HG03108 (cell line): Measurements from ENCODE around the gene UBE2S.

ENCODE experiments used
- ATAC-seq: cut with Tn5 transposase; IDR thresholded peaks from one replicate; pipeline ENCODE4 v1.9.1; 2021; ENCODE audit warnings: moderate library complexity; ENCODE audit not compliant: unreplicated experiment

UBE2S gene

GRCh38 chr19:55366790-55367189 lies 40.8 kb downstream of the UBE2S start:
- no peak for ATAC-seq

- ATAC-seq = no peak
Observed at GRCh38 chr19:55365964-55366363, 41.6 kb downstream of the UBE2S start.

- no peak for ATAC-seq
Observed at GRCh38 chr19:55365245-55365644, 42.3 kb downstream of the UBE2S start.

GRCh38 chr19:55362990-55363716 lies 44.4 kb downstream of the UBE2S start, which contains the start of gene GARIN5B:
TSS of gene GARIN5B (minus strand) at chr19:55363260. CDS start at chr19:55363066, 194 bp downstream.
- ATAC-seq = no peak

GRCh38 chr19:55362174-55362989 lies 45.2 kb downstream of the UBE2S start:
- no peak for ATAC-seq

- ATAC-seq = no peak
Observed at GRCh38 chr19:55360902-55361301, 46.7 kb downstream of the UBE2S start.

GRCh38 chr19:55358943-55359908 lies 48.4 kb downstream of the UBE2S start:
- no peak for ATAC-seq

- ATAC-seq = no peak
Observed at GRCh38 chr19:55358493-55358892, 49.1 kb downstream of the UBE2S start.

GRCh38 chr19:55355213-55355821 lies 52.3 kb downstream of the UBE2S start:
- ATAC-seq = no peak

- ATAC-seq = no peak
Observed at GRCh38 chr19:55354698-55355212, 52.8 kb downstream of the UBE2S start, which contains the start of gene COX6B2. TSS of gene COX6B2 (minus strand) at chr19:55354719. CDS start at chr19:55354521, 198 bp downstream.

GRCh38 chr19:55353803-55354697 lies 53.5 kb downstream of the UBE2S start:
- no peak for ATAC-seq

GRCh38 chr19:55353356-55353802 lies 54.2 kb downstream of the UBE2S start:
- no peak for ATAC-seq

- ATAC-seq = no peak
Observed at GRCh38 chr19:55352549-55353145, 54.9 kb downstream of the UBE2S start.

GRCh38 chr19:55352040-55352439 lies 55.5 kb downstream of the UBE2S start:
- no peak for ATAC-seq

GRCh38 chr19:55350620-55351315 lies 56.8 kb downstream of the UBE2S start:
- no peak for ATAC-seq
